OCI-M1 (cell line): ENCODE results near the gene TTC9.
"Not testable (repeated sequence)": the region's sequence is repeated elsewhere in the genome, so short reads cannot be mapped to it uniquely, and the experiment has no call there.

Source experiments
- DNase-seq: peaks from one replicate; lab custom pipeline; 2025; lab: John Stamatoyannopoulos, UW

TTC9 gene

GRCh38 chr14:70680748-70681147 is 39.0 kb downstream of the TTC9 start:
- DNase-seq, result no peak

- DNase-seq, result no peak
Measured at GRCh38 chr14:70683983-70684382, 42.3 kb downstream of the TTC9 start.

- DNase-seq, result no peak
Measured at GRCh38 chr14:70685474-70686197, 43.9 kb downstream of the TTC9 start.

- DNase-seq, result no peak
Measured at GRCh38 chr14:70692210-70692609, 50.5 kb downstream of the TTC9 start.

GRCh38 chr14:70696026-70696425 is 54.3 kb downstream of the TTC9 start:
- DNase-seq, result no peak

- DNase-seq, result no peak
Measured at GRCh38 chr14:70697701-70698100, 56.0 kb downstream of the TTC9 start.

GRCh38 chr14:70698288-70698687 is 56.6 kb downstream of the TTC9 start:
- DNase-seq, result peak; percentile 76

GRCh38 chr14:70699646-70700045 is 57.9 kb downstream of the TTC9 start:
- DNase-seq, result no peak

- DNase-seq, result no peak
Measured at GRCh38 chr14:70700955-70701585, 59.4 kb downstream of the TTC9 start.

GRCh38 chr14:70701610-70702009 is 59.9 kb downstream of the TTC9 start:
- no peak for DNase-seq

- DNase-seq, result no peak
Measured at GRCh38 chr14:70702161-70702560, 60.4 kb downstream of the TTC9 start.

GRCh38 chr14:70703621-70704168 is 62.0 kb downstream of the TTC9 start:
- DNase-seq, result not testable (repeated sequence)

GRCh38 chr14:70704960-70705359 is 63.2 kb downstream of the TTC9 start:
- DNase-seq, result no peak

GRCh38 chr14:70706177-70706576 is 64.5 kb downstream of the TTC9 start:
- no peak for DNase-seq

- no peak for DNase-seq
Measured at GRCh38 chr14:70707138-70708038, 65.7 kb downstream of the TTC9 start.

- no peak for DNase-seq
Measured at GRCh38 chr14:70708717-70709570, 67.2 kb downstream of the TTC9 start.

- no peak for DNase-seq
Measured at GRCh38 chr14:70709726-70710382, 68.1 kb downstream of the TTC9 start.

- DNase-seq, result no peak
Measured at GRCh38 chr14:70711451-70711850, 69.7 kb downstream of the TTC9 start.

- DNase-seq, result no peak
Measured at GRCh38 chr14:70713096-70713495, 71.4 kb downstream of the TTC9 start.

GRCh38 chr14:70713511-70713916 is 71.8 kb downstream of the TTC9 start:
- DNase-seq, result no peak

GRCh38 chr14:70714055-70714550 is 72.4 kb downstream of the TTC9 start:
- peak; percentile 35 for DNase-seq
